ENCODE data around the gene KXD1.

Gene KXD1

DNA sequence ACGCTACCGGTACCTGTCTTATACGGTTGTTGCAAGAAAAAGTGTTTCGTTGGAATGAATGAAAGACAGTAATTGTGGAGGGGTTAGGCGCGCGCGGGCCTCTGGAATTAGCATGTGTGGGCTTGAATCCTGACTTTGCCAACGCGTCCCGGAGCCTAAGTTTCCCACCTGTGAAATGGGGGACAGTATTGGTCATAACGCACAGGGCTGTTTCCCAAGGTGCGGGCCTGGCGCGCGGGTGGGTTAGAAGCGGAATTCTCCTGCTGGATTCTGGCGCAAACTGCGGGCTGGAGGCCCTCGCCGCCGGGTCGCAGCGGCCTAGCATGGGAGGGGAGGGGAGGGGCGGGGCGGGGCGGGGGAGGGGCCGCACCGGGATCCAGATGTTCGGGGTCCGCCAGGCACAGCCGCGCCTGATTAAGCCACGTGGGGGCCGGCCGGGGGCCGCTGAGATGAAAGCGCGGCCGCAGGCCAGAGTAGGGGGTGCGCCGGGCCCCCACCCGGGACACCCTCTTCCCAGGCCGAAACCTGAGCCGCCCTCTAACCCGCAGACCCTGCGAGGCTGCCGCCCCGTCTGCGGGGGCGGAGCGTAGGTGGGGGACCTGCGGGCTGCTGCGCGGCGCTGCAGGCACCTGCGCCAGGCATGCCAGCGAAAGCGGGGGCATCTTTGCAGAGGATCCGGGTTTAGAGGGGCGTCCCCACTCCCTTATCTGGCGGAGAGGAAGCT lies 53.8 kb downstream of the KXD1 start:
- TF ChIP-seq, protein P1, sequence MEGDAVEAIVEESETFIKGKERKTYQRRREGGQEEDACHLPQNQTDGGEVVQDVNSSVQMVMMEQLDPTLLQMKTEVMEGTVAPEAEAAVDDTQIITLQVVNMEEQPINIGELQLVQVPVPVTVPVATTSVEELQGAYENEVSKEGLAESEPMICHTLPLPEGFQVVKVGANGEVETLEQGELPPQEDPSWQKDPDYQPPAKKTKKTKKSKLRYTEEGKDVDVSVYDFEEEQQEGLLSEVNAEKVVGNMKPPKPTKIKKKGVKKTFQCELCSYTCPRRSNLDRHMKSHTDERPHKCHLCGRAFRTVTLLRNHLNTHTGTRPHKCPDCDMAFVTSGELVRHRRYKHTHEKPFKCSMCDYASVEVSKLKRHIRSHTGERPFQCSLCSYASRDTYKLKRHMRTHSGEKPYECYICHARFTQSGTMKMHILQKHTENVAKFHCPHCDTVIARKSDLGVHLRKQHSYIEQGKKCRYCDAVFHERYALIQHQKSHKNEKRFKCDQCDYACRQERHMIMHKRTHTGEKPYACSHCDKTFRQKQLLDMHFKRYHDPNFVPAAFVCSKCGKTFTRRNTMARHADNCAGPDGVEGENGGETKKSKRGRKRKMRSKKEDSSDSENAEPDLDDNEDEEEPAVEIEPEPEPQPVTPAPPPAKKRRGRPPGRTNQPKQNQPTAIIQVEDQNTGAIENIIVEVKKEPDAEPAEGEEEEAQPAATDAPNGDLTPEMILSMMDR (IDR thresholded peaks at IDR 0.05; ENCODE audit: low read length, missing control alignments) = no peak
- no peak for DNase-seq (ENCODE audit: low read depth)
- no peak overlapping the region for H3K4me3 ChIP-seq (replicated peaks; ENCODE audit: low read depth, low read length)

GRCh38 chr19:18612051-18612771 lies 54.5 kb downstream of the KXD1 start:
- TF ChIP-seq, protein P1 (IDR thresholded peaks at IDR 0.05; ENCODE audit: low read length, missing control alignments) = no peak
- H3K4me3 ChIP-seq (replicated peaks; ENCODE audit: low read depth, low read length) = peak overlapping the region; percentile 14
- no peak for DNase-seq (ENCODE audit: low read depth)

- H3K4me3 ChIP-seq (replicated peaks; ENCODE audit: low read depth, low read length) = peak within 1 kb of the TSS; percentile 14
- DNase-seq (ENCODE audit: low read depth) = no peak
- TF ChIP-seq, protein P1 (IDR thresholded peaks at IDR 0.05; ENCODE audit: low read length, missing control alignments) = no peak
These were observed 55.3 kb downstream of the KXD1 start, which contains the start of gene TMEM59L for GRCh38 chr19:18612772-18613588. TMEM59L (plus strand) TSS chr19:18612870; CDS start chr19:18612959, 89 bp downstream.

GRCh38 chr19:18613589-18614234 lies 56.0 kb downstream of the KXD1 start:
- TF ChIP-seq, protein P1 (IDR thresholded peaks at IDR 0.05; ENCODE audit: low read length, missing control alignments) = no peak
- no peak overlapping the region for H3K4me3 ChIP-seq (replicated peaks; ENCODE audit: low read depth, low read length)
- DNase-seq (ENCODE audit: low read depth) = no peak

DNA sequence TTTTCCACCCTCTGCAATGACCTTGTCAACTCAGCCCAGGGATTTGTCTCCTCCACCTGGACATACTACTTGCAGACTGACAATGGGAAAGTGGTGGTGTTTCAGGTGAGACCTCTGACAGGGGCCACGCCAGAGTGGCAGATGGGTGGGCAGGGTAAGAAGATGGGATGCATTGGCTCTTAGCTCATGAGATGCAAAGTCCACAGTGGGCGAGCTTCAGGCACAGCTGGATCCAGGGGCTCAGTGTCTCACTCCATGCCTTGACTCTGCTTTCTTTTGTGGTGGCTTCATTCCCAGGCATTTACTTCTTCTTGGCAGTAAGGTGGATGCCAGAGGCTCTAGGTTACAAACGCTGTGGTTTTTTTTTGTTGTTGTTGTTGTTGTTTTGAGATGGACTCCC lies 58.4 kb downstream of the KXD1 start:
- no peak overlapping the region for H3K4me3 ChIP-seq (replicated peaks; ENCODE audit: low read depth, low read length)
- DNase-seq (ENCODE audit: low read depth) = no peak
- TF ChIP-seq, protein P1 (IDR thresholded peaks at IDR 0.05; ENCODE audit: low read length, missing control alignments) = no peak

- no peak for DNase-seq (ENCODE audit: low read depth)
- no peak overlapping the region for H3K4me3 ChIP-seq (replicated peaks; ENCODE audit: low read depth, low read length)
- TF ChIP-seq, protein P1 (IDR thresholded peaks at IDR 0.05; ENCODE audit: low read length, missing control alignments) = no peak
These were observed 59.9 kb downstream of the KXD1 start for GRCh38 chr19:18617562-18617961.
